ENCODE results near the gene DIP2C.

The DIP2C gene

DNA sequence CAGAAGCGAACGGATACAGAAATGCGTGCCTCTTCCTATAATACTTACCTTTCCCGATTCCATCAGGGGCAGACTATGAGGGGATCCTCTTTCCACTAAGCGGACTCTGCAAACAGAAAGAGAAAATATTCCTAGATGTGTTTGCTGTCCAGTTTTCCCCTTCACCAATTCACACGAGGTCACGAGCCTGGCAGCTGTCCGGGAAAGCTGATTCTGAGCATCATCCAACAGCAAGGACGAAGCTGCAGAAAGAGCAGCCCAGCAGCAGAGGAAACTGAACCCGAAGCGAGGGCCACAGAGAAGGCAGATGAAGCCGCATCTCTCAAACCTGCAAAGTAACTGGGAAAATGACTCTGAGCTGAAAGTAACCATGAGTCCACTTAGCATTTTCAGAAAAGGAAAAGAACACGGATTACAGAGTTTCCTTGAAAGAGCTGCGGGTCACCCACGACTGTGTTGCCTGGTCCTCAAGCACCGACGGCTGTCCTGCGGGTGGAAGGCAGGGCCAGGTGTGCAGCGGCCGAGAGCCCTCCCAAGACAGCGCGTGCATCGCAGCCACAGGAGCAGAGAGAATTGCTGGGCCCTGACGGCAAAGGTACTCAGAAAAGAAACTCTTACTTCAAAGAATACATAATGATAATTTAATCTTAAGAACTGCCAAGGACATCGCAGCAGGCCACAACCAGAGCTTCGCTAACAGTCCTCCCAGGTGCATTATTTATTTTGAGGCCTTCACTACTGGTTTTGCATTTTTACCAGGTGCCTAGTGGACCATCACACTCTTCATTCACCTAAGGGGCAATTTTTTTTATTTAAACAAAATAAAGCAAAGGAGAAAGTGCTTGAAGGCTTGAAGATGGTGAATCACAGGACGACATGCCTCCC lies 400.9 kb downstream of the DIP2C start:
- TF ChIP-seq CTCF (IDR thresholded peaks at IDR 0.05; ENCODE audit: control insufficient read depth, extremely low read depth, insufficient read depth) = no peak
- H3K4me3 ChIP-seq (ENCODE audit: low read depth, low read length) = no peak overlapping the region
- no peak for DNase-seq (ENCODE audit: low read depth)

DNA sequence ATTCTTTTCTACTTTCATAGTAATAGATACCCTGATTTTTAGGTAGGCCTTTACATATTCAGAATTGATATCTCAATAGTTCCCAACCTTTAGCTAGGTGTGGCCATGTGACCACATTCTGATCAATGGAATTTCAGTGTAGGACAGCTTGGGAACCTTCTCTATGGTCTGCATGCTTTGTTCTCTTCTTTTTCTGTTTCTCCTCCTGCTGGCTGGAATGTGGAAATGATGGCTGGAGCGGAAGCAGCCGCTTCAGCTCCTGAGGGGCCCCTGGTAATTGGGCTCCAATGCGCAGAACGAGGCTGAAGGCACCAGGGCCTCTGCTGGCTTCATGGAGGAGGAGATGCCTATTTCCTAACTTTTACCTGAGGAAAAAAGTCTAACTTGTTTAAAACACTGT lies 401.7 kb downstream of the DIP2C start:
- TF ChIP-seq CTCF (IDR thresholded peaks at IDR 0.05; ENCODE audit: control insufficient read depth, extremely low read depth, insufficient read depth) = no peak
- no peak for DNase-seq (ENCODE audit: low read depth)
- H3K4me3 ChIP-seq (ENCODE audit: low read depth, low read length) = no peak overlapping the region

GRCh38 chr10:287026-287709 lies 402.3 kb downstream of the DIP2C start:
- no peak for DNase-seq (ENCODE audit: low read depth)
- no peak for TF ChIP-seq CTCF (IDR thresholded peaks at IDR 0.05; ENCODE audit: control insufficient read depth, extremely low read depth, insufficient read depth)
- H3K4me3 ChIP-seq (ENCODE audit: low read depth, low read length) = no peak overlapping the region

DNA sequence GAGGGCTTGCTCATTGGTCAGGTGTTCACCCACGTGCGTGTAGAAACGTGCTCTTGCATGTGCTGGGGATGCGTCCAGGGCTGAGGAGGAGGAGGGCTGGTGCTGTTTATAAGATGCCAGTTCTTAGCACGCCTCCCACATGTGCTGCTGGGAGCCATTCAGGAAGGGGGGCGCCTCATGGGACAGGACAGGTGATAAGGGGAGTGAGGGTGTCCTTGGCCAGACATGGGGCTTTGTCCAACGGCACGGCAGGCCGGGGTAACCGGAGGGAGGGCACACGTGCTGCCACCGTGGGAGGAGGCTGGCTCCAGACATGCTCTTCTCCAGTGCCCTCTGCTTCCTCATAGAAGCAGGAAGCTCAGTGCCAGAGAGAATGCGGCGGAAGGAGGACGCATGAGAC lies 404.3 kb downstream of the DIP2C start:
- DNase-seq (ENCODE audit: low read depth) = no peak
- H3K4me3 ChIP-seq (ENCODE audit: low read depth, low read length) = no peak overlapping the region
- TF ChIP-seq CTCF (IDR thresholded peaks at IDR 0.05; ENCODE audit: control insufficient read depth, extremely low read depth, insufficient read depth) = no peak

GRCh38 chr10:283916-284356 lies 405.5 kb downstream of the DIP2C start:
- TF ChIP-seq CTCF (IDR thresholded peaks at IDR 0.05; ENCODE audit: control insufficient read depth, extremely low read depth, insufficient read depth) = no peak
- H3K4me3 ChIP-seq (ENCODE audit: low read depth, low read length) = no peak overlapping the region
- no peak for DNase-seq (ENCODE audit: low read depth)

DNA sequence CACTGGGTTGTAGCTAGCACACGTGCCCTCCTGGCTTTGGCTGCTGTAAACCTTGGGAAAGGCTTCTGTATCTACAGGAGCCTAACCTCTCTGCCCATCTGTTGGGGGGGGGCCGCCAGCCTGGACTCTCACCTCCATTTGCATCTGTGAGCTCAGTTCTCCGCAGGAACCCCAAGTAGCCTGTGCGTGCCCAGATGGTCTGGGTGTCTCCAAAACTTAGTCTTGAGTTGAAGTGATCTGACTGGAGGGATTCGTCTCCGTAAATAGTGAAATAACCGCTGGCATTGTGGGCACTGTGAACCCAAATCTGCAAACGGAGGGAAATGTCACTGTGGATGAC lies 406.4 kb downstream of the DIP2C start:
- no peak for DNase-seq (ENCODE audit: low read depth)
- H3K4me3 ChIP-seq (ENCODE audit: low read depth, low read length) = no peak overlapping the region
- no peak for TF ChIP-seq CTCF (IDR thresholded peaks at IDR 0.05; ENCODE audit: control insufficient read depth, extremely low read depth, insufficient read depth)
